ENCODE data around the gene ZNF474.

ZNF474 gene

GRCh38 chr5:122120957-122121356 is 8.4 kb upstream of the ZNF474 start:
- CTCF ChIA-PET: interaction anchor here (1.0 kb wide), 2 partner anchors 34 to 84 kb away, joined by 3 to 4 read pairs; no protein-coding TSS in a partner anchor
- H3K4me1 ChIP-seq (ENCODE audit: control insufficient read depth, insufficient read depth, low read length): no peaks in the 10 kb centered on the region
- H3K27ac ChIP-seq (ENCODE audit: extremely low read depth, low read depth, low read length): no peak overlapping the region
- no peak overlapping the region for H3K4me3 ChIP-seq (ENCODE audit: low read depth, low read length)
- no peaks in the 10 kb centered on the region for H3K9me3 ChIP-seq (ENCODE audit: control insufficient read depth, insufficient read depth, low read depth, low read length)
- H3K36me3 ChIP-seq (ENCODE audit: control insufficient read depth in 2 of 2, insufficient read depth in 1 of 2, low read length in 2 of 2): no peaks in the 10 kb centered on the region
- POLR2A ChIA-PET: no interaction called here
- TF ChIP-seq PRDM4 (tag by site-specific recombination; IDR thresholded peaks at IDR 0.05) (no peak), PRDM1 (tag by site-specific recombination; IDR thresholded peaks at IDR 0.05) (no peak), ZNF645 (tag by site-specific recombination; IDR thresholded peaks at IDR 0.05) (no peak), ZNF692 (tag by site-specific recombination; IDR thresholded peaks at IDR 0.05) (no peak), ZNF791 (tag by site-specific recombination; IDR thresholded peaks at IDR 0.05) (no peak)

GRCh38 chr5:122121479-122122465 is 7.6 kb upstream of the ZNF474 start:
- POLR2A ChIA-PET: no interaction called here
- H3K27ac ChIP-seq (ENCODE audit: extremely low read depth, low read depth, low read length): no peak overlapping the region
- H3K4me3 ChIP-seq (ENCODE audit: low read depth, low read length): no peak overlapping the region
- no peaks in the 10 kb centered on the region for H3K4me1 ChIP-seq (ENCODE audit: control insufficient read depth, insufficient read depth, low read length)
- H3K36me3 ChIP-seq (ENCODE audit: control insufficient read depth in 2 of 2, insufficient read depth in 1 of 2, low read length in 2 of 2): no peaks in the 10 kb centered on the region
- H3K9me3 ChIP-seq (ENCODE audit: control insufficient read depth, insufficient read depth, low read depth, low read length): no peaks in the 10 kb centered on the region
- TF ChIP-seq ZNF23 (tag by site-specific recombination; IDR thresholded peaks at IDR 0.05; ENCODE audit: borderline replicate concordance) (no peak), ZNF280C (tag by site-specific recombination; IDR thresholded peaks at IDR 0.05) (no peak), ZNF2 (tag by site-specific recombination; IDR thresholded peaks at IDR 0.05) (no peak), ZNF580 (tag by site-specific recombination; IDR thresholded peaks at IDR 0.05) (no peak), ZNF514 (tag by site-specific recombination; IDR thresholded peaks at IDR 0.05) (no peak), YY1 (tag by site-specific recombination; IDR thresholded peaks at IDR 0.05) (no peak), PRDM1 (tag by site-specific recombination; IDR thresholded peaks at IDR 0.05) (no peak), ZBTB17 (tag by site-specific recombination; IDR thresholded peaks at IDR 0.05) (no peak), ZNF610 (tag by site-specific recombination; IDR thresholded peaks at IDR 0.05; ENCODE audit: borderline replicate concordance) (no peak), ZNF311 (tag by site-specific recombination; IDR thresholded peaks at IDR 0.05; ENCODE audit: borderline replicate concordance) (no peak), ZSCAN16 (tag by site-specific recombination; IDR thresholded peaks at IDR 0.05) (no peak), ZNF140 (tag by site-specific recombination; IDR thresholded peaks at IDR 0.05) (no peak), ZNF18 (tag by site-specific recombination; IDR thresholded peaks at IDR 0.05) (no peak), ZNF791 (tag by site-specific recombination; IDR thresholded peaks at IDR 0.05) (no peak), FEZF1 (tag by site-specific recombination; IDR thresholded peaks at IDR 0.05) (no peak), ZNF133 (tag by site-specific recombination; IDR thresholded peaks at IDR 0.05) (no peak), ZNF362 (tag by site-specific recombination; IDR thresholded peaks at IDR 0.05) (no peak), ZNF664 (tag by site-specific recombination; IDR thresholded peaks at IDR 0.05) (no peak)
- CTCF ChIA-PET: interaction anchor here (0.6 to 1.0 kb wide), 2 partner anchors 39 to 85 kb away, joined by 3 to 4 read pairs; no protein-coding TSS in a partner anchor

Measured in HEK293 (cell line).